VCaP (cell line): ENCODE data around the gene SLC44A5.
A peak's percentile ranks its signal among the peaks of the same experiment; 100 is the strongest.

Experiments used
- H3K27ac ChIP-seq: fragments of 450-650 bp; 2 replicates; pipeline ENCODE4 v1.5.1; 2017
- CTCF ChIP-seq: fragments of 450-650 bp; conservative IDR thresholded peaks from 2 replicates; pipeline ENCODE4 v1.5.1; 2017; ENCODE audit warnings: mild to moderate bottlenecking, moderate library complexity

SLC44A5 gene

DNA sequence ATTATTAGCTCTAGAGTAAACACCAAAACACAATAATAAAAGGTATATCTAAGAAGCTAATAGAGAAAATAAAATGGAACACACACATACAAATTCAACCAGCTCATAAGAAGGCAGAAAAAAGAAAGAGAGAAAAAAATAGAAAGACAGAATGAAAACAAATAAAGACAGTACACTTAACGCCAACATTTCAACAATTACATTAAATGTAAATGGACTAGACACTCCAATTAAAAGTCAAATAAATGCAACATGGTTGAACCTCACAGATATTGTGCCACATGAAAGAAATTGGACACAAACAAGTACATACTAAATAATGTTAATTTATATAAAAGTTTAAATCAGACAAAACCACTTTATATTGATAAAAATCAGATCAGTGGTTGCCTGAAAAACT lies 56.0 kb downstream of the SLC44A5 start:
- H3K27ac ChIP-seq = no peak overlapping the region
- TF ChIP-seq CTCF = no peak

DNA sequence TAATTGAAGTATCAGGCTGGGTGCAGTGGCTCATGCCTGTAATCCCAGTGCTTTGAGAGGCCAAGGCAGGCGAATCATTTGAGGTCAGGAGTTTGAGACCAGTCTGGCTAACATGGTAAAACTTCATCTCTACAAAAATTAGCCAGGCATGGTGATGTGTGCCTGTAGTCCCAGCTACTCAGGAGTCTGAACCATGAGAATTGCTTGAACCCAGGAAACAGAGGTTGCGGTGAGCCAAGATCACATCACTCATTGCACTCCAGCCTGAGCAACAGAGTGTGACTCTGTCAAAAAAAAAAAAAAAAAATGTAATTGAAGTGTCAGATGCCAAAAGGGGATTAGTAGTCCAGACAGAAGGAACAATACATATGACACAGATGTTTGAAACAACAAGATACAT lies 56.7 kb downstream of the SLC44A5 start:
- no peak overlapping the region for H3K27ac ChIP-seq
- TF ChIP-seq CTCF = no peak

DNA sequence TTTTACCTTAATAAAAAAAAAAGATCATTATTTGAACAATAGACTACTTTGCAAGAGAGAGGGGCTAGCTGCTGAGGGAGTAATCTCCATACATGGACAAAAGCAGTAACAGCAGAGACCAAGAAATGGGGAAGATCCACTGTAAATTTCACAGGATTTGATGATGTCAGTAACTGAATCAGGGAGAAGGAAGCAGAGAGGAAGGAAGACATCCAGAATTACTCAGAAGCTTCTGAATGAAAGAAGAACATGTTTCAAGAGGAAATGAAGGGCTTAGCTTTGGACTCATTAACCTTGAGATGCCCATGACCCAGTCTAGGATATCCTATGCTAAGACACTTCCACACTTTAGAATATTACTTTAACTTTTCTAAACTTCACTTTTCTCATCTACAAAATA lies 60.4 kb downstream of the SLC44A5 start:
- no peak for TF ChIP-seq CTCF
- H3K27ac ChIP-seq = no peak overlapping the region

- TF ChIP-seq CTCF = no peak
- peak overlapping the region; percentile 9; the same call in 1 of the 2 replicates for H3K27ac ChIP-seq
Measured at GRCh38 chr1:75548721-75549480, 62.0 kb downstream of the SLC44A5 start.

DNA sequence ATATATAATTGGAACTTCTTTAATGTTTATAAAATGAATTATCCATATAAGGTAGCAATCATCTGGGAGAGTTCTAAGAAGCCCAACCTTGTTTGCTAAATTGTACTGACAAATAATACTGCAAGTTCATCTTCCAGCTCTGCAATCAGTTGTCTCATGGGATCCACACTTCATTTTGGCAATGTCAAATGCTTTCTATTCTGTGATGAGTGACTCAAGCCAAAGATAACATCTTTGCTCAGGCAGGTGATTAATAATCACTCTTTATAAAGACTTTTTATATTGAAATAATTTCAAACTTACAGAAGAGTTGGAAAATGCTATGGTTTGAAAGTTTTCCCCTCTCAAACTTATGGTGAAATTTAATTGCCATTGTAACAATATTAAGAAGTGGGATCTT lies 67.2 kb downstream of the SLC44A5 start:
- H3K27ac ChIP-seq = no peak overlapping the region
- TF ChIP-seq CTCF = no peak

- H3K27ac ChIP-seq = no peak overlapping the region
- no peak for TF ChIP-seq CTCF
Measured at GRCh38 chr1:75542818-75543570, 67.9 kb downstream of the SLC44A5 start.

DNA sequence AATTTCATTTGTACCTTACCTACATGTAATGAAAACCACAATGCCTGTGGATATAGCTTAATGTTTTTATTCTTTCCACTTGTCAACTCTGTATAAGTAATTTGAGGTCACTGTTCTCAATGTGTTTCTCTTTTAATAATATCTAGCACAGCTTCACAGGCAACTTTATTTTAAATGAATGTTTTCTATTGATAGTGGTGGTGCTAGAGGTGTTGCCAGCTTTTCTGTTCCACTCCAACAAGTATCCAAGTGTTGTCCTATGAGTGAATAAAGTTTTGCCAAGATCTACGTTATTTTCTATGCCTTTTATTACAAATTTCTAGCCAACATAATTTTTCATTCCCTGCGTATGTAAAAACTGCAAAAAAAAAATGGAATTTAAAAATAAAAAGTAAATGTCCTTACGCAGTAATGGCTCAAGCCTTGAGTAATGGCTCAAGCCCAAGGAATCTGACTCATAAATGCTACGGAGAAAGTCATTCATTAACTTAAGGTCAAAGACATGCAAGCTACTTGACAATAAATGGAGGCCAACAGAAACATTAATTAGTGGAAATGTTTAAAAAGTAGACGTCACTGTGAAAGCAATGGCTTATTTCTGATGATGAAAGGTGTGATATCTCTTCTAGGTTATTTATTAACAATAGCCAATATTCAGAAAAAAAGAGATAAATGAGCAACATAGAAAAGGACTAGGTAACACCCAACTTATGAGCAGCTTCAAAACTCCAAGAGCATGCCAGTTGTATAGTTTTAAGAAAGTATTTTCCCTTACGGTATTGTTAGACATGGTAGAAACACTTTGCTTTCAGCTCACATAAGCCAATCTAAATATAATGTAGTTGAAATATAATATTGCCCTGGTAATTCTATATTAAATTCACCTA lies 71.4 kb downstream of the SLC44A5 start:
- TF ChIP-seq CTCF = no peak
- no peak overlapping the region for H3K27ac ChIP-seq
